SIG-M5 treated with dmso at 0.1 percent for 504 hours (cell line): ENCODE results near the gene TMEM258.

ENCODE experiments used
- DNase-seq: peaks from one replicate; lab custom pipeline; 2025; ENCODE audit not compliant: unreplicated experiment; lab: John Stamatoyannopoulos, UW

Gene TMEM258

DNA sequence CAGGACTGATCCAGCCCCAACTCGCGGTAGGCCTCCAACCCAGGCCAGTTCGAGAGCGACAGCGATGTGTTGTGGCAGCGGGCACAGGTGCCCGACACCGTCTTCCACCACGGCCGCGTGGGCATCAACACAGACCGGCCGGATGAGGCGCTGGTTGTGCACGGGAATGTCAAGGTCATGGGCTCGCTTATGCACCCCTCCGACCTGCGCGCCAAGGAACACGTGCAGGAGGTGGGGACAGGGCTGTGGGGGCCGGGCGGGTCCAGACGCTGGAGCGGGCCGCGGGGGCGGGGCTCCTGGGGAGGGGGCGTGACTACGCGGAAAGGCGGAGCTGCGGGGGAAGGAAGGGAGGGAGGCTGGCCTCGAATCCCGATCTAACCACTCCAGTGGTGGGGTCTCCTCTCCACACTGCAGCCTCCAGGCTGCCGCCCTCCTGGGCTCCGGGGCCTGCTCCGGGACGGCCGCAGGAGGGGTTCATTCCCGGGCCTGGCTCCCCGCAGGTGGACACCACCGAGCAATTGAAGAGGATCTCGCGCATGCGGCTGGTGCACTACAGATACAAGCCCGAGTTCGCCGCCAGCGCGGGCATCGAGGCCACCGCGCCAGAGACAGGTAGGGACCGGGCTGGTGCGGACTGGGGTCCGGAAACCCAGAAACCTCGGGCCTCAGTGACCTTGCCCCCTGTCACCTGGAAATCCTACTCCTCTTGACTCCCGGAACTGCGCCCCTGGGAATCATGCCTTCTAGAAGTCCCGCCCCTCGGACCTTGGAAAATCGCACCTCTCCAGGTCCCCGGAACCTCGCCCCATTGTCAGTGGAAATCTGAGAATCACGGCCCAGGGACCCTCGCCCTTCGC, 14.9 kb downstream of the TMEM258 start:
- DNase-seq: no peak

DNA sequence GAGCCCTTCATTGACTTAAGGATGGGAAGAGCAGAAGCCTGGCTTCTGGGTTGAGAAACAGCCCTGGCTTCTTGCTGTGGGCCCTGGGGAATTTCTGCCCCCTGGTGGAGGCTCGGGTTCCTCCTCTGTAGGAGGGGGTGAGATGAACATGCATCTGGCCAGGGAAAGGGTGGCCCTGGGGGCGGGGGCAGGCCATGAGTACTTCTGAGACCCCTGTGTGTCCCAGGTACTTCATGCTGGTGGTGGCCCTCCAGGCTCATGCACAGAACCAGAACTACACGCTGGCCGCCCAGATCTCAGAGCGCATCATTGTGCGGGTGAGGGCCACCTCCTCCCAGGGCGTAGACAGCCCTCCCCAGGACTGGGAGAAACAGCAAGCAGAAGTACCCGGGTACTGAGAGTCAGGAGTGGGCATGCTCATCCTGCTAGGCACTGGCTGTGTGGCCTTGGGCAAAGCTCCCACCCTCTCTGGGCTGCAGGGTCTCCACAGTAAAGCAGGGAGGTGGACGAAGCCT, 15.8 kb downstream of the TMEM258 start:
- peak; percentile 64 for DNase-seq

DNA sequence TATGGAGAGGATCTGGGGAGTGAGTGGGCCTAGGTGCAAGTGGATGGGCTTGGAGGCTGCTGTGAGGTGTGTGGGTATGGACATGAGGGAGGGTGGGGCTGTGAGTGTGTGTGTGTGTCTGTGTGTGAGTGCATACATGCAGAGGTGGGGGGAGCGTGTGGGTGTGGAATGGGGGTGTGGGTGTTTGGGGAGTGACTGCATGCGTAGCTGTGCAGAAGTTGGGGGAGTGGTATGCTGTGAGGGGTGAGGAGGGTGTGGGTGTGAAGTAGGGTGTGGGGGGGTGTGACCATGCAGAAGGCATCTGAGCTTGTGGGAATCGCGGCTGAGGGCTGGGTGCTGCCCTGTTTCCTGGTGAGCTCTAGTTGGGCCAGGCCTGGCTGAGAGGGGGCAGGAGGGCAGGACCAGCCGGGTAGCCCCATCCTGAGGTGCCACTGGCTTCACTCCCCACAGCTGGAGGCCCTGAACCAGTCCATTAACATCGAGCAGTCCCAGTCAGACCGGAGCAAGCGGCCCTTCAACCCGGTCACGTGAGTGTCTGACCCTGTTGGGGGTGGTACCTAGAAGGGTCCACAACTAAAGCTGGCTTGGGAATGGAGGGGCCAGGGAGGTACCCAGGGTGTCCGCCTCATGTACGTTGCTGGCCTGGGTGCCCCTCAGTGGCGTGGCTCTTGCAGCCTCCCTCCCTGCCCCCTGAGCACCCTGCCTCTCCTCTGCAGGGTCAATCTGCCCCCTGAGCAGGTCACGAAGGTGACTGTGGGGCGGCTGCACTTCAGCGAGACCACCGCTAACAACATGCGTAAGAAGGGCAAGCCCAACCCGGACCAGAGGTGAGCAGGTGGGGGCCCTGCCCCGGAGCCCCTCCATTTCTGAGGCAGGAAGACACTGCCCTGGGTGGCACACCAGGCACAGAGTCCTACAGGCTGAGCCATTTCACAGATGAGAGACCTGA, 16.5 kb downstream of the TMEM258 start:
- no peak for DNase-seq

DNA sequence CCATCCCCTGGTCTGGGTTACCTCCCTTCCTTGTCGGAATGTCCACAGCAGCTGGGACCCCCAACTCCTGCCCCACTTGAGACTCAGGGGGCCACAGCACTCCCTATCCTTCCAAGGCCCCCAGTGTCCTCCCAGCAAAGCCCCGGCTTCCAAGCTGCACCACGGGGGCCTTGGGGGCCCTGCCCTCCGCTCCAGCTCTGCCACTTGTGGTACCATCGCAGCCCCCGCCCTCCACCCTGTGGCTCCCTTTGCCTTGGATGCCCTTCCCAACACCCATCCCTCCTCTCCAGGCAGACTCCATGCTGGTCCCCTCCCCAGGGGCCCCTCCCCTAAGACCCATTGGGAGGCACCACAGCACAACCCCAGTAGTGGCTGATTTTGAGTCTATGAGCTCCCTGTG, 17.3 kb downstream of the TMEM258 start:
- DNase-seq: no peak

DNA sequence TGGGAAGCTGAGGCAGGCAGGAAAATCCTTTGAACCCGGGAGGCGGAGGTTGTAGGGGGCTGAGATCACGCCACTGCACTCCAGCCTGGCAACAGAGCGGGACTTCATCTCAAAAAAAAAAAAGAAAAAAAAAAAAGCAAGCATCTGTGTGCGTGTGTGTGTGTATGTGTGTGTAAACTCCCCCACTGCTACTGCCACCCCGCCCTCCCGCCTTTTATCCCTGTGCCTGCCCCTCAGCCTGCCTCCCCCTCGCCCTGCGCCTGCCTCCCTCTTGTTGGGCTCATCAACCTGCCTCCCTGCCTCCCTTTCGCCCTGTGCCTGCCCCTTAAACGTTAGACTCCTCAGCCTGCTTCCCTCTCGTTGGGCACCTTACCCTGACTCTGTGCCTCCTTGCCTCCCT, 18.0 kb downstream of the TMEM258 start:
- DNase-seq: no peak

DNA sequence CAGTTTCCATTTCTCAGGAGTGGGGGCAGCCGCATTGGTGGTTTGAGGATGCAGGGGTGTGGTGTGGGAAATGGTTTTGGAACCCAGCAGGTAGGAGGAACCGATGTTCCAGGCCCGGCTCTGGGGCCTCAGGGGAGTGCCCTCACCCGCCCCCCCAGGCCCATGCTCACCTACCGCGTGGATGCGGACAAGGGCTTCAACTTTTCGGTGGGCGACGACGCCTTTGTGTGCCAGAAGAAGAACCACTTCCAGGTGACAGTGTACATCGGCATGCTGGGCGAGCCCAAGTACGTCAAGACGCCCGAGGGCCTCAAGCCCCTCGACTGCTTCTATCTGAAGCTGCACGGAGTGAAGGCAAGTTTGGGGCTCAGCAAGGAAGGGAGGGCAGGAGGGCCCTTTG, 18.6 kb downstream of the TMEM258 start:
- DNase-seq: no peak

DNA sequence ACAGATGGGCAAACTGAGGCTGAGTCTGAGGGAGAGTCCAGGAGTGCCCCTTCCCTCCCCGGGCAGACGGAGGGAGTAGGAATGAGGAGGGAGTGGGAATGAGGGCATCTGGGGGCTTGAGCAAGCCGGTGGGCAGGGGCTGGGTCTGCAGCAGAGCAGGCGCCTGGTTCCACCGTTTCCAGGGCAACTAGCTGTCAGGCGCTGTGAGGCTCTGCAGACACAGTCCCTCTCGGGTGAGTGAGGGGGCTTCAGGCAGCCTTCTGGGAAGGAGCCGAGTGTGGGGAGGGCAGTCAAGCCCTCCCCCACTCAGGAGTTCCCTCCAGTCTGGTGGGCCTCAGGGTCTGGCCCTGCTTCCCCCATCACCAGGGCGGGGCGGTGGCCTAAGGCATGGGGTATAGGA, 19.0 kb downstream of the TMEM258 start:
- DNase-seq: no peak

DNA sequence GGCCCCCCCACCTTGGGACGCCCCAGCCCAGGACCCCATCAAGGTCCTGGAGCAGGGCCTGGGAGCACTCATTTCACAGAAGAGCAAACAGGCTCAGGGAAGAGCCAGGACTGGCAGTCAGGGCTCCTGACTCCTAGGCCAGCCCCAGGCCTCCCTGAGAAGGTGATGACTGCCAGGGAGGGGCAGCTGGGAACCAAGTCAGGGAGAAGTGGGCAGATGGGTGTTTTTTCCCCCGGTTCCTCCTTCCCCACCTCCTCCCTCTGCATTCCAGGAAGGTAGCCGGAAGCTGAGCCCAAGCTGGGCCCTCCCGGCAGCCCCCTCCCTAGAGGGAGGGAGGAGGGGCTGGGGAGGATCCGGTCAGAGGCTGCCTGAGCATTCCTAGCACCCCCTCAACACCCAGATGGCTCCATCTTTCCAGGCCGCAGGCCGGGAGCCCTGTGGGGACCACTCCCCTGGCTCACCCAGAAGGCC, 20.4 kb downstream of the TMEM258 start:
- no peak for DNase-seq

DNA sequence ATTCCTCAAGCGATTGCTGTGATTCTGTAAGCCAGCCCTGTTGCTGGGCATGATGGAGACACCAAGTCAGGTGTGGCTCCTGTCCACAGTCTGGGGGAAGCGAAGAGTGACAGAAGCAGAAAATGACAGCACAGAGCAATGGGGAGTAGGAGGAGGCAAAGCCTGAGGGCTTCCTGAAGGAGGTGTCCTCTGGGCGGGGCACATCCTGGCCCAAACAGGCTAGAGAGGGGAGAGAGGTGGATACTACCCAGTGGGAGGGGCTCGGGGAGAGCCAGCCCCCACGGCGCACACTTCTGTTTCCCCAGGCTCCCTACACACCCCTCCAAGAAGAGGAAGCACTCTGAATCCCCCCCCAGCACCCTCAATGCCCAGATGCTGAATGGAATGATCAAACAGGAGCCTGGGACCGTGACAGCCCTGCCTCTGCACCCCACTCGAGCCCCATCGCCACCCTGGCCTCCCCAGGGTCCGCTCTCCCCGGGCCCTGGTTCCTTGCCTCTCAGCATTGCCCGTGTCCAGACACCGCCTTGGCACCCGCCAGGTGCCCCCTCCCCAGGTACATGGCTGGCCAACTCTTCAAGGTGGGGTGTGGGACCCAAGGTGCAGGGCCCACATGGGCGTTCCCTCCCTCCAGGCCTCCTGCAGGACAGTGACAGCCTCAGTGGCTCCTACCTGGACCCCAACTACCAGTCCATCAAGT, 21.1 kb downstream of the TMEM258 start:
- no peak for DNase-seq

DNA sequence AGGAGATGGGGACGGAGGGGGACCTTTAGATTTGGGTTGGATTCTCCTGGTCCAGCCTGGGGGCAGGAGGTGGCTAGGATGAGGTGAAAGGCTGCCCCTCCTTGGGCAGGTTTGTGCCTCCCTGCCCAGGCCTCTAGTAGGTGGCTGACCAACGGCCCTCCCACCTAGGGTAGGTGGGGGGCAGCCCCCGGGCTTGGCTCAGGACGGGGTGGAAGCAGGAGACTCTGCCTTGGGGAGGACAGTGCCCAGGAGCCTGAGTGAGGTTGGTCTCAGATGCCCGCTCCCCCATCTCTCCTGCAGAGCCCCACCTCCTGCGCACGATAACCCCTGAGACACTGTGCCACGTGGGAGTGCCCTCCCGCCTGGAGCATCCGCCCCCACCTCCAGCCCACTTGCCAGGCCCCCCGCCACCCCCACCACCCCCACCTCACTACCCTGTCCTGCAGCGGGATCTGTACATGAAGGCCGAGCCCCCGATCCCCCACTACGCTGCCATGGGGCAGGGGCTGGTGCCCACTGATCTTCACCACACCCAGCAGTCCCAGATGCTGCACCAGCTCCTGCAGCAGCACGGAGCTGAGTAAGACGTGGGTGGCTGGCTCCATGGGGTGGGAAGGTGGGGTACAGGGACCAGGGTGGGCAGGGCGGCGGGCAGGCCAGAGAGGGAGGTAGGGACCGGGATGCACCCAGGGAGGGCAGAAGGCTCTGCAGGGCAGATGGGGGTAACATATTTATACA, 22.3 kb downstream of the TMEM258 start:
- DNase-seq: no peak

DNA sequence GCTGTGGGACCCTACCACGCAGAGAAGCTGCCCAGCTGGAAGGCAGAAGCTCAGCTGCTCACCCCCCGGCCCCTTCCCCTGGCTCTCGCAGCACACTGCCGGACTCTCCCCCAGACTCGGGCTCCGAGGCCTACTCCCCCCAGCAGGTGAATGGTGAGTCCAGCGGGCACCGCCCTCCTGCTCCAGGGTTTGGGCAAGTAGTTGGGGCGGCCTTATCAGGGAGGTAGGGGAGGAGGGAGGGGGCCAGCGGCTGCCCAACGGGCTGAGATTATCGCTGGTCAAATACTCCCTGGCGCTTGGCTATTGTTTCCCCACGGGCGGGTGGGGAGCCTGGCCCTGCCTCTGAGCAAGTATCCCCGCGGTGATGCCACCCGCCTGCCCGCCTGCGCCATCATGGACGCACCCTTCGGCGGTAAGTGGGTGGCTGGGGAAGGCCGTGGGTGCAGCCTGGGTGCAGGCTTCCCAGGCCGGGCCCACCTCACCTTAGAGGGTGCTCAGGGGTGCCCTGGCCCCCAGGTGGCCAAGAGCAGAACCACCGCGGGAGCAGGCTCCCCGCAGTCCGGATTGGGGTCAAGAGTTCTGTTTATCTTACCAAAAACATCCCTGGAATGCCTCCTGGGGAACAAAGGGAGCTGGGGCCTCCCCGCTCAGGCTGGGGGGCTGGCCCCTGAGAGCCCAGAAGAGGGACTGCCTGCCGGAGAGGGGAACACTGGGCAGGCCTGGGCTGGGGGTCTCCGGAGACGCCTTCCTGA, 23.1 kb downstream of the TMEM258 start:
- DNase-seq: no peak

DNA sequence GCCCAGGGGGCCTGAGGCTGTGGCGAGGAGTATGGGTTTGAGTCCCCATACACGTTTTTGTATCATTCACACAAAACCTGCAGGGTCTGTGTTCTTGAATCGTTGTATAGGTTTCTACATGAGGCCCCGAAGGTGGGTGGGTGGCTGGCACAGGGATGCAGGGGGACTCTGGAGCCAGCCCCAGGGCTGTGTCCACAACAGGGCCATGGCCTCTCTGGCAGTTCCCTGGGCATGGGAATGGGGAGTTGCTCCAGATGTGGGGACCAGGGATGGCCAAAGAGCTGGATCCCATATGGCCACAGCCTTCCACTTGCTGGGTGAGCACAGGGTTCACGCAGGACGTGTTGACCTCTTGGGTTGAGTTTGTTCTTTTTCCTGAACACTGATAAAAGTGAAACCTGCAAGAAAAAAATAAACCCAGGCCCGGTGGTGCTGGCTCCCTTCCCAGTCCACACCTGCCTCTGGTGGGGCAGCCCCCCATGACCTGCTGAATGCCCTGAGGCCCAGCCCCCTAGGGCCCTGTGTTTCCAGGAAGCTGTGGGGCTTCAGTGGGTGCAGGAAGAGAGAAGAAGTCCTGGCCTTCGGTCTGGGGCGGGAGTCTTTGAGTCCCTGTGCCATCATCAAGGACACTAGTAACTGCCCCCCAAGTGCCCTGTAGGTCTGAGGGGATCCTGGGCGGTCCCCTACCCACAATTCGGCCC, 23.9 kb downstream of the TMEM258 start:
- DNase-seq: no peak

DNA sequence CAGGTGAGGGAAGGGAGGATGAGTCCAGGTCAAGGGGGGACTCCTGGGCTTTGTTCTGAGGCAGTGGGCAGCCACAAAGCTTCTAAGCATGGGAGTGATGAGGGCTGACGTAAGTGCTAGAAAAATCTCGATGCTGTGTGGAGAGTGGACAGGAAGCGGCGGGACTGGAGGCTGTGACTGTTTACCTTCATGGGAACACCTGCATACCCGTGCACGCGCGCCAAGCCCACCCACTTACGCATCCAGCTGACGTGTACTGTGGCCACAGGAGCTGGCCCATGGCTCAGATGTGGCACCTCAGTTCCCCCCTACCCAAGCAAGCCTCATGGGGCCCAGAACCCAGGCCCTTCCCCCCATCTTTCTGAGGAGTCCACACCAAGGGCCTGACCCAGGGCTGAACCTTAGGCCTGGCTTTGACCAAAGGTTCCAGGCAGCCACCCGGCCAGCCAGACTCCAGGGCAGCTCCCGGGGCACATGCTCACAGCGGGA, 26.0 kb downstream of the TMEM258 start:
- DNase-seq: no peak

DNA sequence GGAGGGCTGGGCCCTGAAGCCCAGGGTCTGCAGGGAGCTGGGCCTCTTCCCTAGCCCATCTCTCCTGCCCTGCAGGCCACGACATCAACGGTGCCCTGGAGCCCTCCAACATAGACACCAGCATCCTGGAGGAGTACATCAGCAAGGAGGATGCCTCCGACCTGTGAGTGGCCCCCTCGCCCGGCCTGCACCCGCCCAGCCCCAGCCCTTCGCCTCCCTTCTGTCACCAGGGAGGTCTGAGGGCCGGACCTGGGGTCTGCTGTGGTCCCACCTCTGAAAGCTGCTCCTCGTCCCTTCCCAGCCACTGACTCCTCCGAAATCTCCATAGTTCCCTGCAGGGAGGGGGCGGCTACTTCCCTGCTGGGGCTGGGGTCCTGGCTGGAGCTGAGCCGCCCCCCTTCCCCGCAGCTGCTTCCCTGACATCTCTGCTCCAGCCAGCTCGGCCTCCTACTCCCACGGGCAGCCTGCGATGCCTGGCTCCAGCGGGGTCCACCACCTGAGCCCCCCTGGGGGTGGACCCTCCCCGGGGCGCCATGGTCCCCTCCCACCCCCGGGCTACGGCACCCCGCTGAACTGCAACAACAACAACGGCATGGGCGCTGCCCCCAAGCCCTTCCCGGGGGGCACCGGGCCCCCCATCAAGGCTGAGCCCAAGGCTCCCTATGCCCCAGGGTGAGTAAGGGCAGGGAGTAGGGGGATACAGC, 26.7 kb downstream of the TMEM258 start:
- no peak for DNase-seq

DNA sequence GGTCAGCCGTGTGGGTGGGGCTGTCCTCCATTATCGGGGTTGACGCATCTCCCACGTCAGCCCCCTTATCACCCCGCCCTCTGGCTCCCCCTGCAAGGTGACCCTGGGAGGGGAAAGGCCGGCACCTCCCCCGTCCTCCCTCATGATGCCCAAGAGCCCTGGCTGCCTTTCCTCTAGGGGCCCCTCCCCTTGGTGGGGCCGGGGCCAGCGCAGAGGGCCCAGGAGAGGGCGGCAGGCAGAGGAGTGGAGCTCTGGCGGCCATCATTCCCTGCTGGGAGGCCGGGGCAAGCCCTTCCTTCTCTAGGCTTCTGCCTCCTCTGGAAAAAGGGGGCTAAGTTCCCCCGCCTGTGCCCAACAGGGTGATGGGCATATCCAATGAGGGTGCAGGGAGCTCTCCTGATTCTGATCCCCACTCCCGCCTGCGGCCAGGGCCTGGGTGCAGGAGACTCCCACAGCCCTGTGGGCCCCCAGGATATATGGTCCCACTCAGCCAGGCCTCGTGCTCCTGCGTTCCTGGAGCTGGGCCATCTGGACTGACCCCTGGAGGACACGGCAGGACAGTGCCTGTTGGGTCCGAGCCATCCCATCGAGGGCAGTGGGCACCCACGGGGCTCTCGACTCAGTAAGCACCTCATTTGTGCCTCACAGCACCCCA, 27.7 kb downstream of the TMEM258 start:
- DNase-seq: no peak

DNA sequence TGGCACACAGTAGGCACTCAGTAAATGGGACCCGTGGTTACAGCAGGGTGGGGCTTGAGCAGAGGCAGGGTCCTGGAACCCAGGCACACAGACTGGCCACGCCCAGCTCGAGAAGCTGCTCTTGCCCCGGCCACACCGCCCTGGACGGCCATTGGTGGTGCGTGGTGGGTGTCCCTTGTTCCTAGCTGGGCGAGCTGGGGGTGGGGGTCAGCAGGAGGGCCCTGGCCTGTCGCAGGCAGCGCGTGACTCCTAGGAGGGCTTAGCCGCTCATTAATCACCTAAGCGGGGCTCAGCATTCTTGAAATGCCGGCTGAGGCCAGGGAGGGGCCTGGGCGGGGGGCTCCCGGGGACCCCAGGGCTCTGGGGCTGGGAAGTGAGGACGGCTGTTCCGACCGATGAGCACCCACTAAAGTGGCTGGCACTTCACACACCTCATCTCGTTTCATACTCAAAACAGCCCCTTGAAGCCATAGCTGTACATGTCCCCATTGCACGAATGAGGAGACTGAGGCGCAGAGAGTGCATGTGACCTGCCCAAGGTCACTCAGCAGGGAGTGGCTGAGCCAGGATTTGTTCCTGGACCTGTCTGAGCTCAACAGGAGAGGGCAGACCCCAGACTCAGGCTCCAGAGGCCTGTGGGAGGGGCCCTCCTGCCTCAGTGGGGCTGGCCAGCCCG, 28.3 kb downstream of the TMEM258 start:
- no peak for DNase-seq

DNA sequence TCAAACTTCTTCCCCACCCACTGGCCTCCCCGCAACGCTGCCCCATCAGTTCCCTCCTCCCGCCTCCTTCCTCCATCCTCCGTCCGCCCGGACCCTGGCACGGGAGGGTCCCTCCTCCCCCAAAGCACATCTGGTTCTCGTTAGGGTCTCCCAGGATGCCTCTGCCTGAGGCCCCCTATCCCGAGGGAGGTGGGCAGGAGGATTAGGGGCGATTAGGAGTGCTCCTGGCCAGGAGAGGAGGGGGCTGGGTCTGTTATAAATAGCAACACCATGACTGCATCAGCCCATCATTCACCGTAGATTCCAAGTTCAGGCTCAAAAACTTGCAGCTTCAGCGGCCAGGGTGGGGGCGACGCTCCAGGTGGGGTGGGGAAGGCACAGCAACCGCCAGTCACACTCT, 29.6 kb downstream of the TMEM258 start:
- no peak for DNase-seq
